Smooth muscle cell (in vitro differentiated cells): Measurements from ENCODE around the gene RANBP2. TPM values are rescaled to one million over a fixed set of nuclear protein-coding genes. Genes with fewer than 3 reads are reported as not detected.
"Not testable (repeated sequence)": the region's sequence is repeated elsewhere in the genome, so short reads cannot be mapped to it uniquely, and the experiment has no call there.

Experiments used
- DNase-seq: peaks from one replicate; lab custom pipeline; 2025; ENCODE audit not compliant: unreplicated experiment; lab: John Stamatoyannopoulos, UW
- H2AFZ ChIP-seq: fragments of 200-600 bp; sonication (generic); 2 replicates; pipeline ENCODE4 v1.6.0; 2016; ENCODE audit warnings: antibody characterized with exemption, low read depth, mild to moderate bottlenecking
- H3F3A ChIP-seq: fragments of 200-600 bp; sonication (generic); 2 replicates; pipeline ENCODE4 v1.6.0; 2017; ENCODE audit warnings: antibody characterized with exemption, low read depth
- H3K27ac ChIP-seq: fragments of 200-600 bp; sonication (generic); 2 replicates; pipeline ENCODE4 v1.5.1; 2016; ENCODE audit warnings: low read depth, mild to moderate bottlenecking
- H3K27me3 ChIP-seq: fragments of 200-600 bp; sonication (generic); 2 replicates; pipeline ENCODE4 v1.6.1; 2016; ENCODE audit warnings: low read depth, mild to moderate bottlenecking
- H3K36me3 ChIP-seq: fragments of 200-600 bp; sonication (generic); 2 replicates; pipeline ENCODE4 v1.5.1; 2016; ENCODE audit warnings: low read depth
- H3K4me1 ChIP-seq: fragments of 200-600 bp; sonication (generic); 2 replicates; pipeline ENCODE4 v1.5.1; 2016; ENCODE audit warnings: low read depth
- H3K4me2 ChIP-seq: fragments of 200-600 bp; sonication (generic); 2 replicates; pipeline ENCODE4 v1.6.0; 2016; ENCODE audit warnings: mild to moderate bottlenecking
- H3K4me3 ChIP-seq: fragments of 200-600 bp; sonication (generic); 2 replicates; pipeline ENCODE4 v1.5.1; 2016; ENCODE audit warnings: mild to moderate bottlenecking
- H3K79me2 ChIP-seq: fragments of 200-600 bp; sonication (generic); 2 replicates; pipeline ENCODE4 v1.6.0; 2016; ENCODE audit warnings: low read depth, mild to moderate bottlenecking
- H3K9ac ChIP-seq: fragments of 200-600 bp; sonication (generic); 2 replicates; pipeline ENCODE4 v1.6.0; 2016; ENCODE audit warnings: low read depth
- H3K9me3 ChIP-seq: fragments of 200-600 bp; sonication (generic); replicated peaks from 2 replicates; pipeline ENCODE4 v1.5.1; 2016; ENCODE audit warnings: low read depth
- H4K20me1 ChIP-seq: fragments of 200-600 bp; sonication (generic); 2 replicates; pipeline ENCODE4 v1.6.0; 2016; ENCODE audit warnings: low read depth
- WGBS: methylation state at CpG from one replicate; pipeline ENCODE4 v1.1.7; 2016; ENCODE audit warnings: low lambda C conversion rate; 5-methylcytosine and 5-hydroxymethylcytosine counted together
- polyA plus RNA-seq: library from polyadenylated mRNA; unstranded; fragments of >200 nt; fragmentation: Nextera tagmentation; extraction: Ambion mirVana; gene quantifications from 2 replicates; pipeline ENCODE4 v1.2.1, GENCODE V29; 2016
- total RNA-seq: library from RNA; depleted of rRNA; stranded (reverse); fragments of >200 nt; gene quantifications from 2 replicates; pipeline ENCODE4 v1.2.3, GENCODE V29; 2014
- TF ChIP-seq, protein P1 (sequence below): fragments of 200-600 bp; sonication (generic); IDR thresholded peaks from 2 replicates; pipeline ENCODE4 v1.5.1; 2017; ENCODE audit warnings: borderline replicate concordance, mild to moderate bottlenecking, antibody characterized with exemption; ENCODE audit not compliant: insufficient read depth, poor library complexity, severe bottlenecking

The RANBP2 gene
- total and polyA plus RNA-seq, 2 experiments from 2014 or later, result 7.8 to 56.9 TPM

DNA sequence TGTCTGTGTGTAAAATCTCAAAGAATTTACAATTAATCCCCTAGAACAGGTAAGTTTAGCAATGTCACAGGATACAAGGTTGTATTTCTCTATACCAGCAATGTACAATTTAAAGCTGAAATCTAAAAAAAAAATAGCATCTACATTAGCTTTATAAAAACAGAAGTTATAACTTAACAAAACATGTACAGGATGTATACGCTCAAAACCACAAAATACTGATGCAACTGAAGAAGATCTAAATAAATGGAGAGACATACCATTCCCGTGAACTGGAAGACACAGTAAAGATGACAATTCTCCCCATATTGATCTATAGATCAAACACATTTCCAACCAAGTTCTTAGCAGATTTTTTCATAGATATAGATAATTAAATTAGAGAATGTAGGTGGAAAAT, 17.5 kb upstream of the RANBP2 start:
- H3K9ac ChIP-seq, result no peak overlapping the region
- H3K36me3 ChIP-seq, result no peaks in the 10 kb centered on the region
- H3K79me2 ChIP-seq, result no peaks in the 10 kb centered on the region
- no peak for DNase-seq
- TF ChIP-seq, protein P1, sequence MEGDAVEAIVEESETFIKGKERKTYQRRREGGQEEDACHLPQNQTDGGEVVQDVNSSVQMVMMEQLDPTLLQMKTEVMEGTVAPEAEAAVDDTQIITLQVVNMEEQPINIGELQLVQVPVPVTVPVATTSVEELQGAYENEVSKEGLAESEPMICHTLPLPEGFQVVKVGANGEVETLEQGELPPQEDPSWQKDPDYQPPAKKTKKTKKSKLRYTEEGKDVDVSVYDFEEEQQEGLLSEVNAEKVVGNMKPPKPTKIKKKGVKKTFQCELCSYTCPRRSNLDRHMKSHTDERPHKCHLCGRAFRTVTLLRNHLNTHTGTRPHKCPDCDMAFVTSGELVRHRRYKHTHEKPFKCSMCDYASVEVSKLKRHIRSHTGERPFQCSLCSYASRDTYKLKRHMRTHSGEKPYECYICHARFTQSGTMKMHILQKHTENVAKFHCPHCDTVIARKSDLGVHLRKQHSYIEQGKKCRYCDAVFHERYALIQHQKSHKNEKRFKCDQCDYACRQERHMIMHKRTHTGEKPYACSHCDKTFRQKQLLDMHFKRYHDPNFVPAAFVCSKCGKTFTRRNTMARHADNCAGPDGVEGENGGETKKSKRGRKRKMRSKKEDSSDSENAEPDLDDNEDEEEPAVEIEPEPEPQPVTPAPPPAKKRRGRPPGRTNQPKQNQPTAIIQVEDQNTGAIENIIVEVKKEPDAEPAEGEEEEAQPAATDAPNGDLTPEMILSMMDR, result no peak
- H3K9me3 ChIP-seq, result no peaks in the 10 kb centered on the region
- H3K4me2 ChIP-seq, result peak overlapping the region; percentile 21
- no peaks in the 10 kb centered on the region for H3F3A ChIP-seq
- no peaks in the 10 kb centered on the region for H4K20me1 ChIP-seq
- no peaks in the 10 kb centered on the region for H3K4me1 ChIP-seq
- no peaks in the 10 kb centered on the region for H3K27me3 ChIP-seq
- no peak overlapping the region for H3K27ac ChIP-seq
- 71% methylated on average over 2 of the region's 2 CpGs for WGBS
- no peak overlapping the region for H3K4me3 ChIP-seq
- no peak overlapping the region for H2AFZ ChIP-seq

DNA sequence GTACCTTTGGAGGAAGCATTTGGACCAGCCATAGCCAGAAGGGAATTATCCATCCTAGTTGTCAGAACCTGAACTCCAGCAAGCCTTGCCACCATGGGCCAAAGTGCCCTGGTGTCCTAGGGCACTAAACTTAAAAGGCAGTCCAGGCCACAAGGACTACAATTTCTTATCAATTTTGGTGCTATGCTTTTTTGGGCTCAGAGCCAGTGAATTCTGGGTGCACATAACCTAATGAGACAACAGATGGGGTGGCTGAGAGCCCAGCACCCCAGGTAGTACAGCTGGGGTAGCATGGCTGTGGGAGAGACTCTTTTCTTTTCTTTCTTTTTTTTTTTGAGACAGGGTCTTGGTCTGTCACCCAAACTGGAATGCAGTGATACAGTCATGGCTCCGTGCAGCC, 14.4 kb upstream of the RANBP2 start:
- H3K4me1 ChIP-seq, result no peaks in the 10 kb centered on the region
- H3K4me2 ChIP-seq, result no peak overlapping the region
- no peaks in the 10 kb centered on the region for H3F3A ChIP-seq
- H3K27me3 ChIP-seq, result no peaks in the 10 kb centered on the region
- H3K9me3 ChIP-seq, result no peaks in the 10 kb centered on the region
- H2AFZ ChIP-seq, result no peak overlapping the region
- DNase-seq, result no peak
- H3K4me3 ChIP-seq, result no peak overlapping the region
- H4K20me1 ChIP-seq, result no peaks in the 10 kb centered on the region
- H3K36me3 ChIP-seq, result no peaks in the 10 kb centered on the region
- TF ChIP-seq, protein P1, result no peak
- H3K27ac ChIP-seq, result no peak overlapping the region
- no peaks in the 10 kb centered on the region for H3K79me2 ChIP-seq
- no peak overlapping the region for H3K9ac ChIP-seq
- WGBS, result 90% methylated on average over 1 of the region's 1 CpG

DNA sequence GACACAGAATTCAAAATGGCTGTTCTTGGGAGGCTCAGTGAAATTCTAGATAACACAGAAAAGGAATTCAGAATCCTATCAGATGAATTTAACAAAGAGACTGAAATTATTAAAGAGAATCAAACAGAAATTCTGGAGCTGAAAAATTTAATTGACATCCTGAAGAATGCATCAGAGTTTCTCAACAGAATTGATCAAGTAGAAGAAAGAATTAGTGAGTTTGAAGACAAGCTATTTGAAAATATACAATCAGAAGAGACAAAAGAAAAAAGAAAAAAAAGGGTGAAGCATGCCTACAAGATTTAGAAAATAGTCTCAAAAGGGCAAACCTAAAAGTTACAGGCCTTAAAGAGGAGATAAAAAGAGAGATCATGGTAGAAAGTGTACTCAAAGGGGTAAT, 12.0 kb upstream of the RANBP2 start:
- H4K20me1 ChIP-seq, result no peaks in the 10 kb centered on the region
- no peaks in the 10 kb centered on the region for H3K4me1 ChIP-seq
- no peaks in the 10 kb centered on the region for H3F3A ChIP-seq
- no peaks in the 10 kb centered on the region for H3K36me3 ChIP-seq
- TF ChIP-seq, protein P1, result no peak
- H3K79me2 ChIP-seq, result no peaks in the 10 kb centered on the region
- no peak overlapping the region for H3K27ac ChIP-seq
- H3K27me3 ChIP-seq, result no peaks in the 10 kb centered on the region
- H3K9me3 ChIP-seq, result no peaks in the 10 kb centered on the region
- H3K4me3 ChIP-seq, result no peak overlapping the region
- no peak overlapping the region for H3K9ac ChIP-seq
- no peak for DNase-seq
- no peak overlapping the region for H3K4me2 ChIP-seq
- no peak overlapping the region for H2AFZ ChIP-seq

DNA sequence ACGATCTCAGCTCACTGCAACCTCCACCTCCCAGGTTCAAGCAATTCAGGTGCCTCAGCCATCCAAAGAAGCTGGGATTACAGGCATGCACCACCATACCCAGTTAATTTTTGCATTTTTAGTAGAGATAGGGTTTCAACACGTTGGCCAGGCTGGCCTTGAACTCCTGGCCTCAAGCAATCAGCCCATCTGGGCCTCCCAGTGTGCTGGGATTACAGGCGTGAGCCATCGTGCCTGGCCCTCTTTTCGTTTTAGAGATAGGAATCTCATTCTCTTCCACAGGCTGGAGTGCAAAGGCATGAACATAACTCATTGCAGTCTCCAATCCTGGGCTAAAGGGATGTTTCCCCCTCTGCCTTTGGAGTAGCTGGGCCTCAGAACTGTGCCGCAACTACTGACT, 2.3 kb upstream of the RANBP2 start:
- H2AFZ ChIP-seq, H3K27ac ChIP-seq, H3K9me3 ChIP-seq, H4K20me1 ChIP-seq, H3K9ac ChIP-seq, H3K4me3 ChIP-seq, H3K27me3 ChIP-seq, H3K36me3 ChIP-seq, DNase-seq, H3K4me2 ChIP-seq, H3K4me1 ChIP-seq, H3F3A ChIP-seq: not testable (repeated sequence)
- 81% methylated on average over 6 of the region's 6 CpGs for WGBS
- H3K79me2 ChIP-seq, result peaks cover 26% of the 10 kb centered on the region

DNA sequence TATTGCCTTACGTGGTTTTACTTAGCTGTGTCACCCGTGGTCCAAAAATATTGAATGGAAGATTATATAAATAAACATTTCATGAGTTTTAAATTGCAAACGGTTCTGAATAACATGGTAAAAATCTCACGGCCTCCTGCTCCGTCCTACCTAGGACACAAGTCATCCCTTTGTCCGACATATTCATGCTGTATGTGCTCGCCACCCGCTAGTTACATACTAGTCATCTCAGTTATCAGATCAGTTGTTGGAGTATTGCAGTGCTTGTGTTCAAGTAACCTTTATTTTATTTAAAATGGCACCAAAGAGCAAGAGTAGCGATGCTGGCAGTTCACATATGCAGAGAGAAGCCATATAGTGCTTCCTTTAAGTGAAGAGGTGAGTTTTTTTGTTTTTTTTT, 6.8 kb downstream of the RANBP2 start:
- H3K27ac ChIP-seq, H3K9me3 ChIP-seq, H3K4me3 ChIP-seq, H3F3A ChIP-seq, H3K9ac ChIP-seq, DNase-seq, H3K27me3 ChIP-seq, H2AFZ ChIP-seq, H3K4me1 ChIP-seq, H3K4me2 ChIP-seq, H3K36me3 ChIP-seq: not testable (repeated sequence)
- Histone ChIP-seq H4K20me1 (peaks cover 79% of the 10 kb centered on the region), H3K79me2 (peaks cover 85% of the 10 kb centered on the region)
- 90% methylated on average over 9 of the region's 9 CpGs for WGBS

DNA sequence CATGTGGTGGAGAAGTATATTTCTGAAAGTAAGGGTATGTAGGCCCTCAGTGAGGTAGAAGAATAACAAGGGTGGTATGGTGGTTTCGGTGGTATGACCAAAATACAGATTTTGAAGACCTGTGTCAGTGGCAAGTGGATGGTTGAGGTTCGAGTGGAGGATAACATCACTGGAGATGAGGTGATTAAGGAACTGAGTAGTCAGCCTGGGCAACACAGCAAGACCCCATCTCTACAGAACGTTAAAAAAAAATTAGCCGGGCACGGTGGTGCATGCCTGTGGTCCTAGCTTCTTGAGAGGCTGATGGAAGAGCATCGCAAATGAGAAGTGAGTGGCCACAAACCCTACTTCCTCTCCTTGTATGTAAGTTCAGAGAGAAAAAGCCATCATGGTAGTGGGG, 15.4 kb downstream of the RANBP2 start:
- peaks cover 23% of the 10 kb centered on the region for H3K79me2 ChIP-seq
- WGBS, result 75% methylated on average over 6 of the region's 6 CpGs
- not testable (repeated sequence) for H3K4me2 ChIP-seq, H3K4me3 ChIP-seq, H3F3A ChIP-seq, H3K36me3 ChIP-seq, H3K4me1 ChIP-seq, H3K9ac ChIP-seq, H2AFZ ChIP-seq, H3K9me3 ChIP-seq, DNase-seq, H3K27me3 ChIP-seq
- peaks cover 38% of the 10 kb centered on the region for H4K20me1 ChIP-seq
- H3K27ac ChIP-seq, result peak overlapping the region; percentile 59

DNA sequence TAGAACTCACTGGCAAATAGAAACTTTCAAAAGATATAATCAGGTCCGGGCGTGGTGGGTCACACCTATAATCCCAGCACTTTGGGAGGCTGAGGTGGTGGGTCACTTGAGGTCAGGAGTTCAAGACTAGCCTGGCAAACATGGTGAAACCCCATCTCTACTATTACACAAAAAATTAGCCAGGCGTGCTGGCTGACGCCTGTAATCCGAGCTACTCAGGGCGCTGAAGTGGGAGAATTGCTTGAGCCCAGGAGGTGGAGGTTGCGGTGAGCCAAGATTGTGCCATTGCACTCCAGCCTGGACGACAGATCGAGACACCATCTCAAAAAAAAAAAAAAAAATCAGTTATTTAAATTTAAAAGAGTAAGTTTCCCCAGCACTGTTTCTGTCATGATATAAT, 38.7 kb downstream of the RANBP2 start:
- not testable (repeated sequence) for H4K20me1 ChIP-seq, H3K27me3 ChIP-seq, H3F3A ChIP-seq, H3K9me3 ChIP-seq, H3K27ac ChIP-seq, H3K9ac ChIP-seq, H2AFZ ChIP-seq, H3K4me2 ChIP-seq, H3K4me1 ChIP-seq, H3K36me3 ChIP-seq, H3K4me3 ChIP-seq, DNase-seq, H3K79me2 ChIP-seq
- 99% methylated on average over 9 of the region's 9 CpGs for WGBS
